Measurements from ENCODE around the gene PTH1R.
"Not testable (repeated sequence)": the region's sequence is repeated elsewhere in the genome, so short reads cannot be mapped to it uniquely, and the experiment has no call there.

The PTH1R gene

DNA sequence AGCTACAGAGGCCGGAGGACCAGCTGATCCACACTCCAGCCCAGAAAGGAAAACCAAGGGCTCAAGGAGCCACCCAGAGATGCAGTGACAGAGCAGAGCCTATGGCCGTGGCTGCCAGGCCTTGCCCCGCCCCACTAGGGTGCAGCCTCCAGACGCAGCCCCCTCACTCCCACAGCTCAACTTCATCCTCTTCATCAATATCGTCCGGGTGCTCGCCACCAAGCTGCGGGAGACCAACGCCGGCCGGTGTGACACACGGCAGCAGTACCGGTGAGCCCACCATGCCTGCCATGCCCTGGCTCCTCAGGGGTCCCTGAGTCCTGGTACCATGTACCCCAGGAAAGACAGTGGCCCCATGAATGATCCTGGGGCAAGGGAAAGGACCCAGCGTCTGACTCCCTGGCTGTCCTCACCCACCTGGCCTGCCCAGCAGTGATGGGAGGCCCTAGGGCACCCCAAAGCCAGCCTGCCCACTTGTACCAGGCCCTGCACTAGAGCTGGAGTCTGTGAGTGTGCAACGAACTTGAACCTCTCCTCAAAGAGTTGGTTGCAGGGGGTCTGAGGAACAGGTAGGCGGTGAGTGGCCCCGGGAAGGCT, 24.2 kb downstream of the PTH1R start:
- no peak for DNase-seq

DNA sequence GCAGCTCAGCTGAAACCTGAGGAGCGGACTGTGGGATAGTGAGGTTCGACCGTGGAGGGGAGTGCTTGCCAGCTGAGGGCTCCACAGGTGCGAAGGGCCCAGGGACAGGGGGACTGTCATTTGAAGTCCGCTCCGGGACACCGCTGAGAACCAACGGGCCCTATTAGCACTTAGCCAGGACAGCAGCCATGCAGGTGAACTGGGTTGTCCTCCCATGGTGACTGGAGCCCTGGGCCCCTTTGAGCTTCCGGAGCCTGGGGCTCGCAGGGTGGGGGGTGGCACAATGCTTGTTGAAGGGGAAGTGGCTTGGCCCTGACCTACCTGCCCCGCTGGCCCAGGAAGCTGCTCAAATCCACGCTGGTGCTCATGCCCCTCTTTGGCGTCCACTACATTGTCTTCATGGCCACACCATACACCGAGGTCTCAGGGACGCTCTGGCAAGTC, 24.7 kb downstream of the PTH1R start:
- no peak for DNase-seq

DNA sequence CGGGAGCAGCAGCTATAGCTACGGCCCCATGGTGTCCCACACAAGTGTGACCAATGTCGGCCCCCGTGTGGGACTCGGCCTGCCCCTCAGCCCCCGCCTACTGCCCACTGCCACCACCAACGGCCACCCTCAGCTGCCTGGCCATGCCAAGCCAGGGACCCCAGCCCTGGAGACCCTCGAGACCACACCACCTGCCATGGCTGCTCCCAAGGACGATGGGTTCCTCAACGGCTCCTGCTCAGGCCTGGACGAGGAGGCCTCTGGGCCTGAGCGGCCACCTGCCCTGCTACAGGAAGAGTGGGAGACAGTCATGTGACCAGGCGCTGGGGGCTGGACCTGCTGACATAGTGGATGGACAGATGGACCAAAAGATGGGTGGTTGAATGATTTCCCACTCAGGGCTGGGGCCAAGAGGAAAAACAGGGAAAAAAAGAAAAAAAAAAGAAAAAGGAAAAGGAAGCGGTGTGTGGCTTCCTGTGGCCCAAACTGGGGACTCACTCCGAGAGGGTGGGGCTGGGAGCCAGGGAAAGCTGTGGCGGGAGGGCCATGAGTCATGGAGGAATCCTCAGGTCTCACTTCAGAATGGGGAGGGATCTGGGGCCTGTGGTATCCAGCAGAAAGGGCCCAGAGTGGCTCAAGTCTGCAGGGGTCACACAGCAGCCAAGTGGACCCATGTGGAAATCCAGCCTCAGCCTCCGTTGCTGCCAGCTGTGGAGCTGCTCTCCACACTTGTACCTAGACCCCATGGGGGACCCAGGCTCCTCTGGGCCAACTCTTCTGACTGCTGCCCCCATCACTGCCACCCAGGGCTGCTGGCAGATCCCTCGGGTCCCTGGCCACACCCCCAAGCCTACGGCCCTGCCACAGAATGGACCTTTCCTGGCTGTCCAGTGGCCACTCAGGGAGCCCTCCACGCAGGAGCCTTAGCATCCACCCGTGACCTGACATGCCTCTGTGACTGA, 26.1 kb downstream of the PTH1R start:
- DNase-seq, result no peak

DNA sequence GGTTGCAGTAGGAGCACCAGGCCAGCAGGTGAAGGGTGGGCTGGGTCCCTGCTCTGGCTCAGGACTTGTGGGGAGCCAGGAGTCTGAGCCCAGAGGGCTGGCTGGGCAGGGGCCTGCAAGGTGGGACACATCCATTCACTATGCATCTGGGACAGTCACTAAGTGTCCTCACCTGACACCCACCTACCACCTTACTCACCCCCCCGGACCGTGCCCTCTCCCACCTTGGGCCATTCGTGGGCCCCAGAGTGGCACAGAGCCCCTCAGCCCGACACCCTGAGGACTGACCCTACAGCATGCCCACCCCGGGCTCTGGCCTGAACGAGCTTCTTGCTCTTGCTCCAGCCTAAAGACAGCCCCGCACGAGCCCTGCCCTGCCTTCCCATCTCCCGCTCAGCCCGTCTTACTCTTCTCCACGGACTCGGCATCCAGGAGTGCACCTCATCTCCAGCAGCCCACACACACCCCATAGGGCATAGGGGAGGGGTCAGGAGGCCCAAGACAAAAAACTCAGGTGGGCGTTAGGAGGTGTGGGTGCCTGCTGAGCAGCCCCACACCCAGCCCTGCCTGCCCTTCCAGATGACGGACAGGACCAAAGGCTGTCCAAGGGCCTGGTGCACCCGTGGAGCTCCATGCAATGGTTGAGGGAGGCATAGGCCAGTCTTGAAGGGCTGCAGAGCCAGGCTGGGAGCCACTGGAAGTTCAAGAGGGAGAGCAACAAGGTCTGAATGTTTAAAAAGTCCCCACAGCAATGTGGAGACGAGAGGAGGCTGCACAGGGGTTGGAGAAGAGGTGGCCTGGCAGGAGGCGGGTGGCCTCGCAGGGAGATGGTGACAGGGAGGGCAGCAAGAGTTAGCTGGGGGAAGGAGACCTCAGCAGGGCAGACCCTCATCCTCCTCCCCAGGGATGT, 27.0 kb downstream of the PTH1R start:
- no peak for DNase-seq

DNA sequence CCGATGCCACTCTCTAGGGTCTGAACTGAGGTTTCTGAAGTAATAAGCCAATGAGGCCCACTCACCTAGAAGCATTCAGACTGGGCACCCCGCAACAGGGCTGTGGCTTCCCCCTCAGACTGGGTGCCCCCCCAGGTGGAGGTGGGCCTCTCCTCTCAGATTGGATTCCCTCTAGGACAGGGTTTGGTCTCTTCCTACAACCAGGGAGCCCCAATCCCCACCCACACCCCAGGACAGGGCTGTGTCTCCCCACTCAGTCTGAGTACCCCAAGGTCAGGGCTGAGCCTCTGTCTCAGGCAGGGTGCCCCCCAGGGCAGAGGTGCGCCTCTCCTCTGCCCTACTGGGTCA, 27.7 kb downstream of the PTH1R start:
- DNase-seq, result no peak

DNA sequence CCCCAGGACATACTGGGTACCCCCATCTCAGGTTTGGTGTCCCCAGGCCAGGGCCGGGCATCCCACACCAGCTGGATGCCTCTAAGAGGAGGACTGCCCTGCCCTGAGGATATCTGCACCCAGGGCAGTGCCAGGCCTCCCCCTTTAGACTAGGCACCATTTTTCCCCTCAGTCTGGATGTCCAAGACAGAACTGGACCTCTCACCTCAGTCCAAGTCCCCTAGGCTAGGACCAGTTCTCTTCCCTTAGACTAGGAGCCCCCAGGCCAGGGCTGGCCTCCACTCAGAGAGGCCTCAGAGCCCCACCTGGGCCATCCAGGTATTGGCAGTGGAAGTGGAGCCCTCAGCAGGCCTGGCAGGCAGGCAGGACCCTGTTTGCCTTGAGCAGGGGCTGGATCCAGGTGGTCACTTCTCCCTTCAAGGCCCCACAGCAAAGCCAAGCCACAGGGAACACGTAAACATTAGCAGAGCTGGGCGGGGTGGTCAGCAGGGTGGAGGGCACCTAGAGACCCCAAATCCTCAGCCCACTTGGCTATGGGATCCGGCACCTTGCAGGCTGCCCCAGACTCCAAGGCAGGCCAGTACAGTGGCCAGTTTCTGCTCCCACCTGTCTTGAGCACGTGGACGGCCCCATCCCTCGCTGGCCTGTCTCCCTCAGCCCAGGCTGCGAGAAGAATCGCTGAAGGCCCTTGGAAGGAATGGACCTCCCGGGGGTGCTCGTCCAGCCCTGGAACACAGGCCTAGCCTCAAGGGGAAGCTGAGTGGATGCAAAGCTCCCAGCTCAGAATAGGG, 28.3 kb downstream of the PTH1R start:
- no peak for DNase-seq

DNA sequence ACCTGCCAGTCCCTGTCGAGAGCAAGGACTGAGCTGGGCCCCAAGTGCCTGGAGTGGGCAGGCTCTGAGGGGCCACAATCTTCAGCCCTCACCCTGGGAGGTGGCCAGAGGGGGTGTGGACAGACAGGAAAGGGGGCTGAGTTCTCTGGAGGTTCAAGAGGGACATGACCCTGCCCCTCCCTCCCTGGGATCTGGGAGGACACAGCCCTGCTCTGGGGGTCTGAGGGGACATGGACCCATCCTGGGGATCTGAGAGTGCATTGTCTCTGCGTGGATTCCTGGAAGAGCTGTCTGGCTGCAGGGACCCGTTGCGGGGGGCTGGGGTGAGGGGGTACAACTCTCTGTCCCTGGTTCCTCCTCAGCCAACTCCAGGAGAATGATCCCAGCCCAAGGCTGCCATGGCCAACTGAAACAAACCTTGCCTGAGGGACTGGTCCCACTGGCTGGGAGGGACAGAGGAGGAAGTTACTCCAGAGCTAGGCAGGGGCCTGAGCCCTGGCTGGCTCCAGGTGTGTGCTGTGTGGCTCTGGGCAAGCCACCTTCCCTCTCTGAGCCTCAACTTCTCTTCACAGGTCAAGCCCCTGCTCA, 29.0 kb downstream of the PTH1R start:
- DNase-seq, result no peak

DNA sequence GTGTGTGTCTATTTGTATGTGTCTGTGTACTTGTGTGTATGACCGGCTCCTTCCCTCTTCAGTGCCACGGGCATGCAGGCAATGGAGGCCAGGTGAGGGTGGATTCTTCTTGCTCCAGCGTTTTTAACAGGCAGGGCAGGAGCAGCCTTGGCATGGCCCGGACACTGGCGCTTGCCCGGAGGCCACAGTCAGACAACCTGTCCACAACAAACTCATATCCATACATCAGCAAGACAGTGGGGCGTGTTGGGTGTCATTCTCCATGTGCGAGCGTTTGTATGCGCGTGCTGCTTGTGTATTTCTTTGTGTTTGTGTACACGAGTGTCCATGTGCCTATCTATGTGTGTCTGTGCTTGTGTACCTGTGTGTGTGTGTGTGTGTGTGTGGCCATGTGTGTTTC, 29.8 kb downstream of the PTH1R start:
- DNase-seq, result no peak

DNA sequence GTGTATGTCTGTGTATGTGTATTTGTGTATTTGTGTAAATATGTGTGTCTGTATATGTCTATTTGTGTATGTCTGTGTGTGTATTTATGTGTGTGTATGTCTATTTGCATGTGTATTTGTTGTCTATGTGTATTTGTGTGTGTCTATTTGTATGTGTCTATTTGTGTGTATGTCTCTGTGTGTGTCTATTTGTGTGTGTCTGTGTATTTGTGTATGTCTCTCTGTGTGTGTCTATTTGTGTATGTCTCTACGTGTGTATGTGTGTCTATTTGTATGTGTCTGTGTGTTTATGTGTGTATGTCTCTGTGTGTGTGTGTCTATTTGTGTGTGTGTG, 30.4 kb downstream of the PTH1R start:
- no peak for DNase-seq

DNA sequence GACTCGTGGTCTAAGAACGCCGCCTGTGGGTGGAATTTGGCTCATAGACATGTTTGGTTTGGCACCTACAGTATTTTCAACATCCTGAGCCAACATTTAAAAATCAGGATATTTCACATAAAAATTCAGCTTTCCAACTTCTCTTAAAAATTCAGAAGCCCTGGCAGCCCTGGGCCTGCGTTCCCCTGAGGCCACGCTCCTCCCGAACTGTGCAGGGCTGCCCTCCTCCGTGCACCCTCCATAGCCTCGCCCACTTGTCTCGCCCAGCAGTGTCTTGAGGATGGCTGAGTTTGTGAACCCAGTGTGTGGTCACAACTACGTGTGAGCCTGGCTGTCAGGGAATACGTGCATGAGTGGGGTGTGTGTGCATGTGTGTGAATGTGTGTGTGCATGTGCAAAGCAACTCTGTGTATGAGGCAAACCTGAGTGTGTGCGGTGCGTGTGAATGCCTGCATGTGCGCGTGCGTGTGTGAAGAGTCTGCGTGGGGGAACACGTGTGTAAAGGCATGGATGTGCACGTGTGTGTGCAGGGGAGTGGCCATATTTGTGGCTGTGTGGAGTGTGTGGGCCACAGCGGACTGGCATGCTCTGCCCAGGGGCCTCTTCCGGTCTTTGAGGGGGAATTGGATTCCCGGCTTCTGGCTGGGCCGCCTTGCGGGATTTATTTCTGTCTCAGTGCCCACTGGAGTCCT, 30.9 kb downstream of the PTH1R start:
- no peak for DNase-seq

DNA sequence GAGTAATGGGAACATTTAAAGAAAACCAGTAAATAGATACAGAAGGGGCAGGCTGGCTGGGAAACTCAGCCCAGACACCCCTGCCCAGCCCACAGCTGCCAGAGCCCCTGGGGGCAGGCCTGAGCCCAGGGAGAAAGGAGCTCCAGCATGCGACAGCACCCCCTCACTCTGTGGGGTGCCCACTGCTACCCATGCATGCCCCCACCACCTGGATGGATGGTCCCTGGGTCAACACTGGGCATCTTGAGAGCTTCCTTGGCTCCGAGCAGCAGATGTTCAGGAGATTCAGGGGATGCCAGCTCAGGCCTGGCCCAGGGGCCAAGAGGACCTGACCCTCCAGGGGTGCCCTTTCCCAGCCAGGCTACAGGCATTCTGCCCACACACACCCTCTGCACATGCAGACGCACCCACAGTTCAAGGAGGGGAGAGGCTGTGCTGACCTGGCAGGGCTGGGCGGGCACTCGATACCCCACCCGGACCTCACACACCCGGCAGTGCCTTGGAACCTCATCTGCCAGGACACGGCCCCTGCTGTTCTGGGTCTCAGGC, 31.5 kb downstream of the PTH1R start:
- DNase-seq, result no peak

DNA sequence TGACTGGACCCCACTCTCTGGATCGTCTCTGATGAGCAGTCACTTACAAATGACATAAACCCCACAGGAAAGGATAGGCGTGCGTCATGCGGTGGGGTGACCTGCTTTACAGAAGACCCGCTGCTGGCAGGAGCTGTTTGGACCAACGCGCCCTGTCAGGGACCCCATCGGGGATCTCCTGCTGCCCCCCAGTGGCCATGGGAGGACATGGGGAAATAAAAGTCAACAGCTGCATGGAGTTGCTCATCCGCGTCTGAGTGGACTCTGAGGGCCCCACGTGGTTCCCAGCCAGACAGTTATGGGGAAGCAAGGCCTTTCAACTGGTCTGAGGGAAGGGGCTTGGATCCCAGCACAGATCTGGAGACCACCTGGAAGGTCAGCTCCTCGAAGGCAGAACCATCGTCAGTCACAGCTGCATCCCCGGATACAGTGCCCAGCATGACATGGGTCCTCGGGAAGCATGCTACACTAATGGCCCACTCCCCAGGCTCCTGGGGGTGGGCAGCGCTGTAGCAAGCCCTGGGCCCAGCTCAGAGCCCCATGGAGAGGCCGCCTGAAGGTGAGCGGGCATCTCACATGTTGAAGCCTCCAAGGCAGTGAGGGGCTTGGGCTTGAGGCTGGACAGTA, 32.1 kb downstream of the PTH1R start:
- DNase-seq, result peak; percentile 85

DNA sequence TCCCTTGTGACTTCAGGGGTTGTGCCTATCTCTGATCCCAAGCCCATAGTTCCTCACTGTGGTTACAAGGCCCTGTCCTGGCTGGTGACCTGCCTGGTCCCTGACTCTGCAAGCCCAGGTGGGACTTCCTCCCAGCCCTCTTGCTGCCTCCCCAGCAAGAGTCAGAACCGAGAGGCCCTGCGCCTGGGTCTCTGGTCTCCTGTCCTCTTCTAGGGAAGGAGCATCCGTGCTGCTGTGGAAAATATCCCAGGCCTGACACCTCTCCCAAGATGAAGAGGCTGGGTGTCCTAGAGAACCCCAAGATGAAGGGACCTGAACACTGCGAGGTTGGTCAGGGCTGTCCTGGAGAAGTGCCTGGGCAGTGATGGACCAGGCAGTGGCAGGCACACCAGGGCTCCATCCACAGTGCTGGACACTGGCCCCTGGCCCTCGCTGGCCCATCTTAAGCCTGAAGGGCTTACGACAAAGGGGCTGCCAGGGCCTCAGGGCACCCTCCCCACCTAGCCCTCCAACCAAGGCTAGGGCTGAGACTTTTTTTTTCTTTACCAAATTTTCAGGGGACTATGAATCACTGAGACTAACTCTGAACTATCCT, 32.7 kb downstream of the PTH1R start:
- DNase-seq, result no peak

DNA sequence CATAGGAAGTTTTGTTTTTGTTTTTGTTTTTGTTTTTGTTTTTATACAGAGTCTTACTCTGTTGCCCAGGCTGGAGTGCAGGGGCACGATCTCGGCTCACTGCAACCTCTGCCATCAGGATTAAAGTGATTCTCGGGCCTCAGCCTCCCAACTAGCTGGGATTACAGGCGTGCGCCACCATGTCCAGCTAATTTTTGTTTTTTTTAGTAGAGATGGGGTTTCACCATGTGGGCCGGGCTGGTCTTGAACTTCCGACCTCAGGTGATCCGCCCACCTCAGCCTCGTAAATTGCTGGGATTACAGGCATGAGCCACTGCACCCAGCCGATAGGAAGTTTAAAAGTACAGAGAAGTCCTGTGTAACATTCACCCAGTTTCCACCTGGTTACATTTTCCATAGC, 33.4 kb downstream of the PTH1R start:
- not testable (repeated sequence) for DNase-seq

DNA sequence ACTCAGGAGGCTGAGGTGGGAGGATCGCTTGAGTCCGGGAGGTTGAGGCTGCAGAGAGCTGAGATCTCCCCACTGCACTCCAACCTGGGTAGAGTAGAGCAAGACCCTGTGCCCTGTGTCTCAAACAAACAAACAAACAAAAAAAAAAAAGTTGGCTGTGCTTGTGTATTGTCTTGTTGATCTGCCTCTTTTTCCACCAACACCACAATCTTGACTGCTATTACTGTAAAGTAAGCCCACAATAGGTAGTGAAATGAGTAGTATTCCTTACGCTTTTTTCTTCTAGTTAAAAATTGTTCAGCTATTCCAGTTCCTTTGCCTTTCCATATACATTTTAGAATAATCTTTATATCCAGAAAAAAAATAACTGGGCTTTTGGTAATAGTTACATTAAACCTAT, 35.5 kb downstream of the PTH1R start:
- no peak for DNase-seq

DNA sequence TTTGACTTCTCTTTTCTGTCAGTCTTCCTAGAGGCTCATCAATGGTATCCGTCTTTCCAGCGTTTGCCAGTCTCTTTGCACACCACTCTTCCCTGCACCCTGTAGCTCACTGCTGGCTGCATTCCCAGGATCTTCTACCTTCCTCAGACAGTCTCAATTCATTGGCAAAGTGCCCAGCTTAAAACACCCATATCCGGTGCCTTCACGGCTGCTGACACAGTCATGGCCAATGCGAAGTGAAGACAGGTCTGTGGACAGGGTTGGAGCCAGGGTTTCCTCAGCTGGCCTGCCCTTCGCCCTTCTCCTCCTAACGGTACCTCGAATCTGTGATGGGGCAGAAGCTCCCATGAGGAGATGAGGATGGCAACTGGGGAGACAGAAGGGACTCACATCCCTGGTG, 36.1 kb downstream of the PTH1R start:
- no peak for DNase-seq

DNA sequence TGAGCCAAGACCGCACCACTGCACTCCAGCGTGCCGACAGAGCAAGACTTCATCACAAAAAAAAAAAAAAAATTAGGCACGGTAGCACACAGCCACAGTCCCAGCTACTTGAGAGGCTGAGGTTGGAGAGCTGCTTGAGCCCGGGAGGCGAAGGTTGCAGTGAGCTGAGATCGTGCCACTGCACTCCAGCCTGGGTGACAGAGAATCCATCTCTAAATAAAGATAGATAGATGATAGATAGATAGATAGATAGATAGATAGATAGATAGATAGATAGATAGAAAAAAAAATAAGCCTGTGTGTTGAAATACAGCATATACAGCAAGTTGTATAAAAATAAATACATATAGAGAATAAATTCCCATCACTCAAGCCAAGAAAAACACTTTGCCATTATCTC, 37.3 kb downstream of the PTH1R start:
- DNase-seq, result no peak

DNA sequence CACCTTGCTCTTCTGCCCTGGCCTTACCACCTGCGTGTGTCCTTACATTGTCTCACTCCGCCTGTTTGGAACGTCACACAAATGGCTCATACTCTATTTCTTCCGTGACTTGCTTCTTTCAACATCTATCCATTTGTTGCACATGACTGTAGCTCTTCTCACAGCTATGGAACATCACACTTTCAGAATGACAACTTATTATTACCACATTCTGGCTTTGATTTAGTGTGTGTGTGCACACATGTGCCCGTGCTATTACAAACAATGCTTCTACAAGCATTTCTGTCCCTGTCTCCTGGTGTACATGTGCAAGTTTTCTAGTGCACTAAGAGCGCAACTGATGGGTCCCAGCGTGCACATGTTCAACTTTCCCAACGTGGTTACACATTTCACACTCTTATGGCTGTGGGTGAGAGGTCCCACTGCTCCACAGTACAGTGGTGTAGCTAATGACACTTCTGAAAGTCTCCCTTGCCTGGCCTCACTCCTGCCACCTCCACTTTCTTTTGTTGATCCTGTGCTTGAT, 37.8 kb downstream of the PTH1R start:
- DNase-seq, result no peak

DNA sequence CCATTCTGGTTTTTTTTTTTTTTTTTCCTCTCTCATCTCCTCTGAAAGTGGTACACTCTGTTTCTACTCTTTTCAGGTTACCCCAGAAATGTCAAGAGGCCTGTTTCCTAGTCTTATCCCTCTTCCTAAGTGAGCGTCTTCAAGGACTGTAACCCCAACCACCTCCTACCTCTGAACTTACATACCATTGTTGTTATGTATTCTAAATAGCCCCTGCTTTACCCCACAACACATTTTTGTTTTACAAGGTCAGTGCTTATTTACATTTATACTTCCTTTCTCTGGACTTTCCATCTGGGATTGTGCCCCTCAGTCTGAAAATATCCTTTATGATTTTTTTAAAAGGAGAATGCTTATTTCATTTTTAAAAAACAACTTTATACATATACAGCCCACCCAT, 38.8 kb downstream of the PTH1R start:
- no peak for DNase-seq

DNA sequence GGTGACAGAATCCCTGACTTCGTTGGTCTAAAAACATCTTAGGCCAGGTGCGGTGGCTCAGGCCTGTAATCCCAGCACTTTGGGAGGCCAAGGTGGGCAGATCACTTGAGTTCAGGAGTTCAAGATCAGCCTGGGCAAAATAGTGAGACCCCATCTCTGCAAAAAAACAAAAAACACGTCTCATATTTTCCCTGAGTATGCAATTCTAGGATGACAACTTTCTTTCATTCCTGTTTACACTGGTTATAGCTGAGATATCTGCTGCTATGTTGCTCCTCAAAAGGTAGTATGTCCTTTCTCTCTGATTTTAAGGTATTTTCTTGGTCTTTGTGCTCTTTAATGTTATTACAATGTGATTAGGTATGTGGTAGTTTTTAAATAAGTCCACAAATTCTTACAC, 39.3 kb downstream of the PTH1R start:
- no peak for DNase-seq

All from stimulated activated CD4-positive, alpha-beta T cell treated with anti-CD3 and anti-CD28 coated beads, Interleukin-1b, Interleukin-23, amount 100 ng/mL, for 48 hours (primary cell).